GM12878 (cell line): ENCODE results near the gene TCF7. TPM values are rescaled to one million over a fixed set of nuclear protein-coding genes. Genes with fewer than 3 reads are reported as not detected.
A peak's percentile ranks its signal among the peaks of the same experiment; 100 is the strongest.

Source experiments
- CBX5 ChIP-seq: sonication (generic); IDR thresholded peaks from 2 replicates; pipeline ENCODE4 v1.6.1; 2016; ENCODE audit warnings: low read depth, moderate library complexity, mild to moderate bottlenecking, inconsistent platforms
- CREM ChIP-seq: IDR thresholded peaks from 2 replicates; pipeline ENCODE4 v1.6.1; 2014; ENCODE audit warnings: antibody characterized with exemption, low read depth
- EP300 ChIP-seq, 2 experiments: fragments of 150-350 bp in 1 of 2; IDR thresholded peaks; 2 replicates each; pipeline ENCODE4 v1.6.1; 2011 to 2012; ENCODE audit warnings: low read depth in 2 of 2, low read length in 2 of 2, borderline replicate concordance in 1 of 2, improper control_type of control experiment in 1 of 2, inconsistent platforms in 1 of 2; ENCODE audit not compliant: control insufficient read depth in 1 of 2
- FOXM1 ChIP-seq: IDR thresholded peaks from 2 replicates; pipeline ENCODE4 v1.6.1; 2012; ENCODE audit warnings: low read depth, mild to moderate bottlenecking, inconsistent platforms, low read length, moderate library complexity
- IKZF1 ChIP-seq: fragments of 450-650 bp; conservative IDR thresholded peaks from 2 replicates; pipeline ENCODE4 v1.6.1; 2017; ENCODE audit warnings: antibody characterized with exemption, mild to moderate bottlenecking
- JUNB ChIP-seq: IDR thresholded peaks from 2 replicates; pipeline ENCODE4 v1.6.1; 2016; ENCODE audit warnings: antibody characterized with exemption, mild to moderate bottlenecking
- KDM1A ChIP-seq: fragments of 200-600 bp; sonication (generic); IDR thresholded peaks from 2 replicates; pipeline ENCODE4 v1.6.1; 2016; ENCODE audit warnings: borderline replicate concordance
- MTA2 ChIP-seq: fragments of 450-650 bp; IDR thresholded peaks from 2 replicates; pipeline ENCODE4 v1.6.1; 2016; ENCODE audit warnings: low read depth, mild to moderate bottlenecking, moderate library complexity
- NR2C2 ChIP-seq: IDR thresholded peaks from 2 replicates; pipeline ENCODE4 v1.6.1; 2011; ENCODE audit warnings: borderline replicate concordance, low read depth; ENCODE audit not compliant: control insufficient read depth, insufficient read length
- PAX8 ChIP-seq: fragments of 450-650 bp; IDR thresholded peaks from 2 replicates; pipeline ENCODE4 v1.6.1; 2017; ENCODE audit warnings: mild to moderate bottlenecking, moderate library complexity
- POLR2A ChIP-seq: IDR thresholded peaks from 2 replicates; pipeline ENCODE4 v1.6.1; 2011; ENCODE audit warnings: low read depth, mild to moderate bottlenecking, low read length
- RUNX3 ChIP-seq: IDR thresholded peaks from 2 replicates; pipeline ENCODE4 v1.6.1; 2012; ENCODE audit warnings: low read length, inconsistent platforms
- polyA plus RNA-seq, 11 experiments: library from polyadenylated mRNA; depleted of rRNA in 4 of 11; unstranded in 6 of 11; stranded (reverse) in 5 of 11; fragments of >200 nt; fragmentation: Nextera tagmentation in 4 of 11; fragmentation: Illumina TruSeq in 1 of 11; extraction: Ambion mirVana in 4 of 11; extraction: Trizol in 1 of 11; gene quantifications; 1 replicate in 1 of 11; 2 replicates in 10 of 11; pipeline versions ENCODE4 v1.2.1 to v1.2.3, GENCODE V29; 2011 to 2016; ENCODE audit warnings: inconsistent platforms in 2 of 11, missing spikeins in 2 of 11, low read depth in 1 of 11
- total RNA-seq, 4 experiments: library from RNA; depleted of rRNA in 3 of 4; stranded (reverse); fragments of >200 nt in 3 of 4; fragmentation: Illumina TruSeq in 1 of 4; extraction: Trizol in 1 of 4; gene quantifications; 2 replicates each; pipeline versions ENCODE4 v1.2.1 to v1.2.3, GENCODE V29; 2013 to 2021
- TF ChIP-seq, protein P1 (sequence below): IDR thresholded peaks from 2 replicates; pipeline ENCODE4 v1.6.1; 2011; ENCODE audit warnings: borderline replicate concordance, low read depth, mild to moderate bottlenecking, moderate library complexity, low read length; ENCODE audit not compliant: insufficient read depth, poor library complexity, severe bottlenecking

The TCF7 gene
- total and polyA plus RNA-seq, 10 of the 15 experiments (the other 5 are each of a cell fraction or from before 2014, with no cell fraction given), result 10.0 to 60.2 (median 23.6) TPM

DNA sequence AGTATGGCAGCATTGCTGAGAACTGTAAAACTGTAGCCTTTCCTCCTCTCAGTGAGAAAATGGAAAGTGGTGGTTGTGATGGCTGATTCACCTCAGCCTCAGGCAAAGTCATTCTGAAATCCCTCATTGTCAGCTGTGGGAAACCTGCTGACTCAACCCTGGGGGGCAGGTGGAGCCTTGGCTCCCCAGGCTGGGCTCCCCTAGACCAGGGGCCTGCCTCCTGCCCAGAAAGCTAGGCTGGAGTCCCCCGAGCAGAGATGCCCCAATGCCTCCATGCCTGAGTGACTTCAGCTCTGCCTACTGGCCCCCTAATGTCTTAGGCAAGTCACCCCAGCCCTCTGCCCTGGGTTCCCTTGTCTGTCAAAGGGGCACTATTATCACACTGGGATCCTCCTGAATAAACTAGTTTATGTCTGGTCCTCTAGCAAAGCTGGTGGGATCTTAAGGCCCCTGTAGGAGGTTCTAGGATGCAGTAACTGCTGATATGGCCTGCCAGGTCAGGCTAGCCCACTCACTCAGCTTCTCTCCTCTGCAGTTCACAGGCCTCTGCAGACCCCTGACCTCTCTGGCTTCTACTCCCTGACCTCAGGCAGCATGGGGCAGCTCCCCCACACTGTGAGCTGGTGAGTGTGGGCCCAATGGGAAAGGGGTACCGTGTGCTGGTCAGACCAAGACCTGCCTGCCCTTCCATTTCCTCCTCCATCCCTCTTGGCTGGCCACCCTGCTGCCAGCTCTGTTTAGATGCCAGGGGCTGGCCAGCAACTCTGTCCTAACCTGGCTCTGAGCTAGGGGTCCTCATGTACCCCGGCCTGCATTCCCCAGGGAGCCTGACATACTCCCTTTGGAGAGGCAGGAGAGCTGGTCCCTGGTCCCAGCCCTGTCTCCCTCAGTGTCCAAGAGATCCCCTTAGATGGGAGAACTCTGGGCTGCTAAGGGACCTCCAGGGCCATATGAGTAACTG, 24.2 kb downstream of the TCF7 start (continued):
- TF ChIP-seq EP300 (IDR thresholded peaks at IDR 0.05; ENCODE audit: borderline replicate concordance in 1 of 2, control insufficient read depth in 1 of 2, low read depth in 2 of 2, low read length in 2 of 2) (peak; percentile 93 to 96), JUNB (peak; percentile 99), IKZF1 (peak; percentile 94), PAX8 (no peak), NR2C2 (no peak), POLR2A (0 out of 2 replicates have a peak, but pooled peaks have one; percentile 44), KDM1A (no peak), MTA2 (peak; percentile 84), FOXM1 (no peak), RUNX3 (no peak), CBX5 (no peak), CREM (peak; percentile 94)
- TF ChIP-seq, protein P1, sequence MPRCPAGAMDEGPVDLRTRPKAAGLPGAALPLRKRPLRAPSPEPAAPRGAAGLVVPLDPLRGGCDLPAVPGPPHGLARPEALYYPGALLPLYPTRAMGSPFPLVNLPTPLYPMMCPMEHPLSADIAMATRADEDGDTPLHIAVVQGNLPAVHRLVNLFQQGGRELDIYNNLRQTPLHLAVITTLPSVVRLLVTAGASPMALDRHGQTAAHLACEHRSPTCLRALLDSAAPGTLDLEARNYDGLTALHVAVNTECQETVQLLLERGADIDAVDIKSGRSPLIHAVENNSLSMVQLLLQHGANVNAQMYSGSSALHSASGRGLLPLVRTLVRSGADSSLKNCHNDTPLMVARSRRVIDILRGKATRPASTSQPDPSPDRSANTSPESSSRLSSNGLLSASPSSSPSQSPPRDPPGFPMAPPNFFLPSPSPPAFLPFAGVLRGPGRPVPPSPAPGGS, result peak; percentile 99
- TF ChIP-seq, all 136 proteins: peak for 54
